RWPE1 (cell line): ENCODE data around the gene CASZ1.

ENCODE experiments used
- CTCF ChIA-PET: fragments of 350-600 bp; sonication (Branson Sonifier 250); formaldehyde crosslinking; extraction: SDS; loops from one replicate; lab custom pipeline; 2021; lab: Yijun Ruan, JAX
- POLR2A ChIA-PET: fragments of 400-600 bp; formaldehyde crosslinking; extraction: SDS; loops from one replicate; lab custom pipeline; 2020; ENCODE audit warnings: antibody characterized with exemption; ENCODE audit not compliant: low non-redundant PET; lab: Yijun Ruan, JAX
- DNase-seq: peaks from one replicate; pipeline ENCODE4 v3.0.0; 2012; ENCODE audit warnings: low spot score
- H3K27ac ChIP-seq: fragments of 450-650 bp; 2 replicates; pipeline ENCODE4 v1.5.1; 2017
- CTCF ChIP-seq: fragments of 450-650 bp; conservative IDR thresholded peaks from 2 replicates; pipeline ENCODE4 v1.5.1; 2017; ENCODE audit warnings: low read depth, mild to moderate bottlenecking

CASZ1 gene

GRCh38 chr1:10591010-10591409 is 205.4 kb downstream of the CASZ1 start:
- no peak for TF ChIP-seq CTCF
- H3K27ac ChIP-seq: no peak overlapping the region
- no peak for DNase-seq
- ChIA-PET CTCF (no interaction called here), POLR2A (no interaction called here)

- no peak overlapping the region for H3K27ac ChIP-seq
- no peak for TF ChIP-seq CTCF
- POLR2A ChIA-PET: no interaction called here
- no peak for DNase-seq
- CTCF ChIA-PET: interaction anchor here (0.6 kb wide), 1 partner anchor 1196 kb away, joined by 4 read pairs; no protein-coding TSS in a partner anchor
Measured at GRCh38 chr1:10589074-10589473, 207.4 kb downstream of the CASZ1 start.

GRCh38 chr1:10588640-10589039 is 207.8 kb downstream of the CASZ1 start:
- H3K27ac ChIP-seq: no peak overlapping the region
- ChIA-PET CTCF (no interaction called here), POLR2A (no interaction called here)
- no peak for DNase-seq
- TF ChIP-seq CTCF: no peak
